Activated CD8-positive, alpha-beta memory T cell treated with anti-CD3 and anti-CD28 coated beads for 4 hours (primary cell): ENCODE measurements around the gene EGLN3.
"Not testable (repeated sequence)": the region's sequence is repeated elsewhere in the genome, so short reads cannot be mapped to it uniquely, and the experiment has no call there.

ENCODE experiments used
- DNase-seq, 2 donors: peaks; one replicate each; pipeline ENCODE4 v3.0.0-alpha.2; 2020; ENCODE audit warnings: low read depth in 2 of 2

EGLN3 gene

GRCh38 chr14:33950320-33951182 lies at the start of gene EGLN3:
Gene EGLN3, minus strand, starts transcription at chr14:33951074. Its CDS starts 322 bp downstream, at chr14:33950752.
- peak in 1 of 2 donors; percentile 10 for DNase-seq

GRCh38 chr14:34000396-34000795 lies 49.5 kb upstream of the EGLN3 start:
- no peak for DNase-seq

DNA sequence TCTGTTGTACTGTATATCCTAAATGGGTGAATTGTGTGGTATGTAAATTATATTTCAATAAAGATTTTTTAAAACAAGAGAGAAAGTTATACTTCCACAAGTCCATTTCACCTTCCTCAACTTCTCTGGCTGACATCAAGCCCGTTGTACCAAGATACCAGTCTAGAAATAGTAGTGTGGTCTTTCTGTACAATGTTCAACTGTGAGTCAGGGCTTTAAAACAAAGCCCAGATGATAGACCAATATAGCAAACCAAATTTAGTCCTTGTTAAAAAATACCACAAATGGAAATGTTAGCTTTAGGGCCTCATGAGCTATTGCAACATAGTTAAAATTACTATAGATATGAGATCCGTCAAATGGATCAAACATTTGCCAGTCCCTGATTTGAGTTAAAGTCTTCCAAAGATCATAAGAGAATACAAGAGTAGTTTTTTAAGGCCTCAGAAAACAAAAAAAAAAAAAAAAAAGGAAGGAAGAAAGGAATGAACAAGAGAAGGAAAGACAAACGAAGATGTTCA lies 49.0 kb upstream of the EGLN3 start:
- no peak for DNase-seq

DNA sequence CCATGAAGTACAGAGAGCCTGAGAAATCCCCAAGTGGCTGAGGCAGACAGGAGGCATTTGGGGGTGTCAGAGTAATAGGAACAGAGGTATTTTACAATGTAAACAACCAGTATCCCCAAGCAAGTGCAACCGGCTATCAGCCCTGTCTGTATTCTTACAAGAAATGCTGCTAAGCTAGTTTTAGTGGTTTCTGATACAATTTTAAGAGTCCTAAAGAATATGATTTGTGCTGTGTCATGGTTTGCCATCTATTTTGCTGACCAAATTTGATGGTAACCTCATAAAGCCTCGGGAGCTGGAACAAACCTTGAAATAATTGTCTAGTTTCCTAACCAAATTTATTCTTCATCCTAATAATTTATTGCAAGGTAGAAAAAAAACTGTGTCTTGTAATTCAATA lies 46.7 kb upstream of the EGLN3 start:
- no peak for DNase-seq

GRCh38 chr14:33996462-33996861 lies 45.6 kb upstream of the EGLN3 start:
- no peak for DNase-seq

GRCh38 chr14:33993246-33993645 lies 42.4 kb upstream of the EGLN3 start:
- DNase-seq, result no peak

GRCh38 chr14:33992274-33993007 lies 41.6 kb upstream of the EGLN3 start:
- no peak for DNase-seq

DNA sequence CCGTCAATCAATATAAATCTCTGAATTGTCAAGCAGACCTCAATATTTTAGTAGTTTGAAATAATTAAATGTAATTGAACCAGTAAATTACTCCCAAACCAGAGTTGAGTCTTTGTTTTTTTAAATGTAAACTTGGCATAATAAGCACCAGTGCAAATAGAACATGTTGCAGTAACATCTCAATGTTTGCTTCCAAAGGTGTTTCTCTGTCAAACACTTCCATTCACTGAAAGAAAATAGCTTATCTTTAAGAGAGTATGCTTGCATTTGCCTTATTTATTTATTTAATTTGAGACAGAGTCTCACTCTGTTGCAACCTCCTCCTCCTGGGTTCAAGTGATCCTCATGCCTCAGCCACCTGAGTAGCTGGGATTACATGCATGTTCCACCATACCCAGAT lies 39.9 kb upstream of the EGLN3 start:
- DNase-seq, result no peak

- no peak for DNase-seq
These were observed 36.7 kb upstream of the EGLN3 start for GRCh38 chr14:33987565-33988080.

DNA sequence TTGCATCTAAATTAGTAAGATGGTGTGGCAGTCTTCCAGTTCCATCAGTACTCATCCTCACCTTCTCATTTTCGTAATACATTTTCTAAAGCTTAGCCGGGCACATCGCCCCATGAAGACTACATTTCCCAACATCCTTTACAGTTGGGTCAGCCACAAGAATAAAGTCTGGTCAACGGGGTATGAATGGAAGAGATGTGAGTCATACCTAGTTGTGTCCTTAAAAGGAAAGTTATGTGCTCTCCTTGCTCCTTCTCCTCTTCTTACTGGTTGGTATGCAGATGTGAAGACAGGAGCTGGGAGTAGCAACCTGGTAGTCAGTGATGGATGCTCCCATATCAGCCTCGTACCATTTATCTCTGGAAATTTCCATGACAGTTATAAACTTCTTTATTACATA lies 35.9 kb upstream of the EGLN3 start:
- no peak for DNase-seq

- DNase-seq, result no peak
These were observed 34.4 kb upstream of the EGLN3 start for GRCh38 chr14:33985242-33985641.

DNA sequence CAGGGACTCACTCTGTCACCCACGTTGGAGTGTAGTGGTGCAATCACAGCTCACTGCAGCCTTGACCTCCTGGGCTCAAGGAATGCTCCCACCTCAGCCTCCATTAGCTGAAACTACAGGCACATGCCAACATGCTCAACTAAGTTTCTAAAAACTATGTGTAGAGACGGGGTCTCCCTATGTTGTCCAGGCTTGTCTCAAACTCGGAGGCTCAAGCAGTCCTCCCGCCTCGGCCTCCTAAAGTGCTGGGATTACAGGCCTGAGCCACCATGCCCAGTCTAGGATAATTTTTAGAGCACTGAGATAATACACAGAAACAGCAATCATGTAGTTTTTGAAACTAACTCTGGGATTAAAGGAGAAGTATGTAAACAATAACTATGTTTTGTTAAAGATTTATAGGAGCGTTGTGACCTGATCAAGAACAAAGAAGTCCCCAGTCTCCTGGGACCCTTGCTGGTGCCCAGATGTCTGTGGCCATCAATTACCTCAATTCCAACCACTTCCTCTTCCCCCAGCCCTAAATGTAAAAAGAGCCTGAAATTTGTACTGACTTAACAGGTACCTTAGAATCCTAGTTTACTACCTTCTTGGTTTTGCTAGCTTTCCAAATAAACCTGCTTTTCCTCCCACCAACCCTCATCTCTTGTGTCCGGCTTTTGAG lies 28.9 kb upstream of the EGLN3 start:
- no peak for DNase-seq

GRCh38 chr14:33978892-33979612 lies 28.2 kb upstream of the EGLN3 start:
- no peak for DNase-seq

- no peak for DNase-seq
These were observed 21.8 kb upstream of the EGLN3 start for GRCh38 chr14:33972583-33973081.

DNA sequence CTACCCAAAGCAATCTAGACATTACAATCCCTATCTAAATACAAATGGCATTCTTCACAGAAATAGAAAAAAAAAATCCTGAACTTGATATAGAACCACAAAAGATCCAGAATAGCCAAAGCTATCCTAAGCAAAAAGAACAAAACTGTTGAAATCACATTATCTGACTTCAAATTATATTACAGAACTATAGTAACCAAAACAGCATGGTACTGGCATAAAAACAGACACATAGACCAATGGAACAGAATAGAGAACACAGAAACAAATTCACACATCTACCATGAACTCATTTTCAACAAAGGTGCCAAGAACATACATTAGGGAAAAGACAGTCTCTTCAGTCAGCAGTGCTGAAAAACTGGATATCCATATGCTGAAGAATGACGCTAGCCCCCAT lies 19.0 kb upstream of the EGLN3 start:
- DNase-seq, result not testable (repeated sequence)

- DNase-seq, result no peak
These were observed 17.8 kb upstream of the EGLN3 start for GRCh38 chr14:33968722-33969121.

DNA sequence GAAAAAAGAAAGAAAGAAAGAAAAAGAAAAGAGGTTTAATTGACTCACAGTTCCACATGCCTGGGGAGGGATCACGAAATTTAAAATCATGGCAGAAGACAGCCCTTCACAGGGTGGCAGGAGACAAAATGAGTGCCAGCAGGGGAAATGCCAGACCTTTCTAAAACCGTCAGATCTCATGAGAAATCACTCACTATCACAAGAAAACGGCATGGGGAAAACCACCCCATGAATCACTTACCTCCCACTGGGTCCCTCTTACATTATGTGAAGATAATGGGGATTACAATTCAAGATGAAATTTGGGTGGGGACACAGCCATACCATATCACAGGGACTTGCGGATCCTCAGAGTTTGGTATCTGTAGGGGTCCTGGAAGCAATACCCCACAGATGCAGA lies 16.3 kb upstream of the EGLN3 start:
- no peak for DNase-seq

DNA sequence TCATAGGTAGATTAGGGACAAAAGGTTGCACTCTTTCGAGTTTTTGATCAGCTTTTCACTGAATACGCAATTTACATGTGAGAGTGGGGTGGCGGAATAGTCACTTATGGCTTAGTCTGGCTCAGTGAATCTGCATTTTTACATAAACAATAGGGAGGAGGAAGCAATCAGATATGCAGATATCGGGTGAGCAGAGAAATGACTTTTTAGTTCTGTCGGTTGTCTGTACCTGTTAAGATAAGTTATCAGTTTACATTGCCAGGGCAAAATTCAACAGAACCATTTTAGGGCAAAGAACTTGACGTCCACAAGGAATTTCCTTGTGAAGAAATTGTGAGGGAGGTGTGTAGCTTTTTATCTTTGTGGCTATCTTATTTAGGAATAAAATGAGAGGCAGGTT lies 15.4 kb upstream of the EGLN3 start:
- DNase-seq, result no peak

- DNase-seq, result no peak
These were observed 13.9 kb upstream of the EGLN3 start for GRCh38 chr14:33964599-33965317.

- no peak for DNase-seq
These were observed 13.0 kb upstream of the EGLN3 start for GRCh38 chr14:33963892-33964291.

DNA sequence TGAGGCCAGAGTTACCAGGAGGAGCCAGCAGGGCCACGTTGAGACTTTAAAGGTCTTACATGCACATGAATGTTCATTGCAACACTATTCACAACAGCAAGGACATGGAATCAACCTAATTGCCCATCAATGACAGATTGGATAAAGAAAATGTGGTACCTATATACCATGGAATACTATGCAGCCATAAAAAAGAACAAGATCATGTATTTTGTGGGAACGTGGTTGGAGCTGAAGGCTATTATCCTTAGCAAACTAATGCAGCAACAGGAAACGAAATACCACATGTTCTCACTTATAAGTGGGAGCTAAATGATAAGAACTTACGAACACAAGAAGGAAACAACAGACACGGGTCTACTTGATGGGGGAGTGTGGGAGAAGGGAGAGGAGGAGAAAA lies 11.6 kb upstream of the EGLN3 start:
- not testable (repeated sequence) for DNase-seq
